GM19397 (cell line): ENCODE results near the gene SPRN.
A peak's percentile ranks its signal among the peaks of the same experiment; 100 is the strongest.

Source experiments
- ATAC-seq: cut with Tn5 transposase; IDR thresholded peaks from one replicate; pipeline ENCODE4 v1.9.1; 2021; ENCODE audit warnings: mild to moderate bottlenecking, moderate library complexity; ENCODE audit not compliant: unreplicated experiment

The SPRN gene

DNA sequence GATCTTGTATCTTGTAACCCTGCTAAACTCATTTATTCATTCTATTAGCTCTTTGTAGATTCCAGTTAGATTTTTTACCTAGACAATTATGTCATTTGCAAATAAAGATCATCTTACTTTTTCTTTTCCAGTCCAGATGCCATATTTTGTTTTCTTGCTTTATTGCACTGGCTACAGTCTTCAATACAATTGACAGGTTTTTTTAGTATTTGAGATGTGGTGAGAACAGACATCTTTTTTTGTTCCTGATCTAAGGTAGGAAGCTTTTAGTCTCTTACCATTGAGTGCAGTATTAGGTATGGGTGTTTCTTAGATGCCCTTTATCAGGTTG is 12.1 kb downstream of the SPRN start:
- no peak for ATAC-seq

DNA sequence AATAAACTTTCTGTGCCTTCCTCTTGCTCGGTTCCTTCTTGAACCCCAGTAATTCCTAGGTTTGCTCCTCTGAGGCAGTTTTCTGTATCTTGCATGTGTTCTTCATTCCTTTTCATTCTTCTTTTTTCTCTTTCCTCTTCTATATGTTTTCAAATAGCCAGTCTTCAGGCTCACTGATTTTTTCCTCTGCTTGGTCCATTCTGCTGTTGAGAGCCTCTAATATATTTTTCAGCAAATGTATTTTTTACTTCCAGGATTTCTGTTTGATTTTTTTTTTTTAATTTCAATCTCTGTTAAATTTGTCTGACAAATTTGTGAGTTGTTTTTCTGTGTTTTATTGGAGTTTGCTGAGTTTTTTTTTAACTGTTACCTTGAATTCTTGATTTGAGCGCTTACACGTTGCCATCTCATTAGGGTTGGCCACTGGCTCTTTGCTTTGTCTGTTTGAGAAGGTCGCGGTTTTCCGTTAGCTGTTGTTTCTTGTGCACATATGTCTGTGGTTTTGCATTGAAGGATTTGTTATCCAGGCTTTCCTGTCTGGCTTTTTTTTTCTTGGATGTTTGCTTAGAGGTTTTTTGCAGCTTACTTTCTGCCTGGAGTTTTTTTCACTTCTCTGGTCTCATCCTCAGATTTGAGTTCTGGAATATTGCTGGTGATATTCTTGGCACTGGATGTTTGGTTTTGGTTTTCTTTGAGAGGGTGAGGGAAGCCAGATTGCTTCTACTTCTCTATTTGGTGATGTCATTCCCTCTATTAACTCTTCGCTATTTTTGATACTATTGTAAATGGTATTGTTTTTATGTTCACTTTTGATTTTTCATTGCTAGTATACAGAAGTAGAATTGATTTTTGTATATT is 12.7 kb downstream of the SPRN start:
- no peak for ATAC-seq

DNA sequence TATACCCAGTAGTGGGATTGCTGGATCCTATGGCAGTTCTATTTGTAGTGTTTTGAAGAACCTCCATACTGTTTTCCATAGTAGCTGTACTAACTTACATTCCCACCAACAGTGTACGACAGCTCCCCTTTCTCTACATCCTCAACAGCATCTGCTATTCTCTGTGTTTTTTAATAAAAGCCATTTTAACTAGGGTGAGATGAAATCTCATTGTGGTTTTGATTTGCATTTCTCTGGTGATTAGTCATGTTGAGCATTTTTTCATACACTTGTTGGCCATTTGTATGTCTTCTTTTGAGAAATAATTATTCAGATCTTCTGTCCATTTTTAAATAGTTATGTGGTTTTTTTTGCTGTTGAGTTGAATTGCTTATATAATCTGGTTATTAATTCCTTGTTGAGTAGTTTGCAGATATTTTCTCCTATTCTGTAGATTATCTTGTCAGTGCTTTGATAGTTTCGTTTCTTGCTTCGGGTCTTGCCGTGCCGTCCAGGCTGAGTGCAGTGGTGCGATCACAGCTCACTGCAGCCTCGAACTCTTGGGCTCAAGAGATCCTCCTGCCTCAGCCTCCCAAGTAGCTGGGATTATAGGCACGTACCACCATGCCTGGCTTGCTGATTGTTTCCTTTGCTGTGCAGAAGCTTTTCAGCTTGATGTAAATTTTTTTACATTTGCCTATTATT is 18.4 kb downstream of the SPRN start:
- ATAC-seq = no peak

DNA sequence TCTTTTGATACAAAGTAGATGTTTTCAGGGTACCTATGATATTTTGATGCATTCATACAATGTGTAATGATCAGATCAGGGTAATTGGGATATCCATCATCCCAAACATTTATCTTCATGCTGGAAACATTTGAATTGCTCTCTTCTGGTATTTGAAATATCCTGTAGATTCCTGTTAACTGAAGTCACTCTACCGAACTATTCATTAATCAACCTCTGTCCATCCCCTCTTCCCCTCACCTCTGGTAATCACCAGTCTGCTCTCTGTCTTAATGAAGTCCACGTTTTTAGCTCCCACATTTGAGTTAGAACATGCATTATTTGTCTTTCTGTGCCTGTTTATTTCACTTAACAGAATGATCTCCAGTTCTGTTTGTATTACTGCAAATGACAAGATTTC is 19.2 kb downstream of the SPRN start:
- no peak for ATAC-seq

DNA sequence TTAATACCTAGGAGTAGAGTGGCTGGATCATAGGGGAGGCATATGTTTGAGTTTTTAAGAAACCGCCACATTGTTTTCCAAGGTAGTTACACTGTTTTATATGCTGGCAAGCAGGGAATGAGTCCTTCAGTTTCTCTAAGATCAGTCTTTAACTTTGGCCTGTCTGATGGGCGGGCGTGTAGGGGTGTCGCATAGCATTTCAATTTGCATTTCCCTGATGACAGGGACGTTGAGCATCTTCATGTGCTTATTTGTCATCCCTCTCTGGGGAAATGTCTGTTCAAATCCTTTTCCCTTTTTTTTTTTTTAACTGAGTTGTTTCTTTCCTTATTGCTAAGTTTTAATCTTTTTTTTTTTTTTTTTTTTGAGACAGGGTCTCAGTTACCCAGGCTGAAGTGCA is 20.6 kb downstream of the SPRN start:
- ATAC-seq = no peak

DNA sequence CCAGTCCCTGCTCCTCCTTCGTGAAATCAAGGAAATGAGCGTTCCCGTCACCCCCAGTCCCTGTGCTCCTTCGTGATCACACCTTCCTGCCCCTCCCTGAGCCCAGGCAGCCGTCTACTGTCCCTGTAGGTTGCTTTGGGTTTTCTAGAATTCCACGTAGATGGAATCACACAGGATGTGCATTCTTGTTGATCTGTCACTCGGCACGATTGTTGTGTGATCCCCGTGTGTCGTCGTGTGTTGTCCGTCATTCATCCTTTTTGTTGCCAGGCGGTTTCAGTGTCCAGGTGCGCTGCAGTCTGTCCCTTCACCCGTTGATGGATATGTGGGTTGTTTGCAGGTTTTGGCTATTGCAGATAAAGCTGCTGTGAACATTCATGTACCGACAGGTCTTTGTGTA is 21.1 kb downstream of the SPRN start:
- ATAC-seq = no peak

DNA sequence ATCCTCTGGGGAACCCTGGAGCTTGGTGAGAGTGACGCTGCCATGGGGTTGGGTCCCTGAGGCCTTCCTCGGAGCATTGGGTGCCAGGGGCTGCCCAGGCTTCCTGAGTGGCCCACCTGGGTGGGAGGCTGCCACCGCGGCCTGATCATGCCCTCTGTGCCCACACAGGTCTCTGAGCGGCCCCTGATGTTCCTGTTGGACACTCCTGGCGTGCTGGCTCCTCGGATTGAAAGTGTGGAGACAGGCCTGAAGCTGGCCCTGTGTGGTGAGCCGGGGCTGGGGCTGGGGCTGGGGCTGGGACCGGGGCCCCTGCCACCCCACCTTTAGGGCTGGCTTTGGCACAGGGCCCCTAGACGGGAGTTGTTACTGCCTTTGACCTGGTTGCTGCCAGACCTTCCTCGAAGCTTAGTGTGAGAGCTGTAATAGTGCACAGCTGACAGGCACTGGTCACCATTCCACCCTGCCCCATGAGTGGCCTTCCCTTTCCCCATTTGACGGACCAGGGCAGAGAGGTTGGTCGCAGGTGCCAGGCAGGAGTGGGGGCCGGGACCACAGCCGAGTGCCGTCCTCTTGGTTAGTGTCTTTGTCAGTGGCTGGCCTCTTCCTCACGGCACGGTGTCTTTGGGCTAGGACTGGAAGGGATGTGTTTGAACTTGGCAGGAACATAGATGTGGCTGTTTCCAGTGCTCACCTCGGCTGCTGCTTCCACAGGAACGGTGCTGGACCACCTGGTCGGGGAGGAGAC is 22.3 kb downstream of the SPRN start:
- no peak for ATAC-seq

DNA sequence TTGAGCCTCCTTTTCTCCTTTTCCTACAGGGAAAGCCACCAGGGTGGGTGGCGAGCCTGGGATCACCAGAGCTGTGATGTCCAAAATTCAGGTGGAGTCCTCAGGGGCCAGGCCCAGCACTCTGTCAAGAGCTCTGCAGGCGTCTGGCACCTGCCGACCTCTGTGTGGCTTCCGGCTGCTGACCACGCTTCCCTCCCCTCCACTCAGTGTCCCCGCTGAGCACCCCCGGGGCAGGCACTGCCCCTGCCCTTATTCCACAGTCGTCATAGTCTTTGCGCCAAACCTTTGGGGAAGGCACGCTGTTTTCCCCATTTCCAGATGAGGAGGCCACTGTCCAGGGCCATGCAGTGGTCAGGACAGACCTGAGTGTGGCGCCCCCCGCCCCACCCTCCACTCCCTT is 22.9 kb downstream of the SPRN start:
- ATAC-seq = no peak

DNA sequence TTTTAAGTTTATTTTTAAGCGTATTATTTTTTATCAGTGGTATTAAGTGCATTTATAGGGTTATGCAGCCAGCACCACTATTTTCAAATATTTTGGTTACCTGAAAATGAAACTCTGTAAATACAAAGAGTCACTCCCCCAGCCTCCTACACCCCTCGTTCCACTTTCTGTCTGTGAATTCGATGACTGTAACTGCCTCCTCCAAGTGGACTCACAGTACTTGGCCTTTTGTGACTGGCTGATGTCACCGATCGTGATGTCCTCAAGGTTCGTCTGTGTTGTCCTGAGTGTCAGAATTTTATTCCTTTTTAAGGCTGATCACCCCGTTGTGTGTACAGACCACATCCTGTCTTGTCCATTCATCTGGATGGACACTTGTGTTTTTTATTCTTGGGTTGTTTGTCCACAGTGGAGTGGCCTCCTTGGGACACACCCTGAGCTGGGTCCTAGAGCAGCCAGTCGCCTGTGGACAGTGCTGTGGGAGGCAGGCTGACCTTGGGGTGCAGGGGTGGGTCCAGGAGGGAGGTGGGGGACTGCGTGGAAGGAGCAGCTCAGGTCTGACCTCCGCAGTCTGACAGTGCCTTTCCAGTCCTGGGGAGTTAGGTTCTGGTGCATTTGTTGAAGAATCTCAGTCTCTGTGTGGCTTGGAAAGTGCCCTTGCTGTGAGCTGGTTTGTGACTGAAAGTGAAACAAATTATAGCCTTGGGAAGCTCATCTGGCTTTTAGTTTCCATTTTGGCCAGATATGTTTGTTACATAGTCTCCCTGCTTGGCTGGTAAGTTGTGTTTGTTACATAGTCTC is 23.6 kb downstream of the SPRN start:
- no peak for ATAC-seq

DNA sequence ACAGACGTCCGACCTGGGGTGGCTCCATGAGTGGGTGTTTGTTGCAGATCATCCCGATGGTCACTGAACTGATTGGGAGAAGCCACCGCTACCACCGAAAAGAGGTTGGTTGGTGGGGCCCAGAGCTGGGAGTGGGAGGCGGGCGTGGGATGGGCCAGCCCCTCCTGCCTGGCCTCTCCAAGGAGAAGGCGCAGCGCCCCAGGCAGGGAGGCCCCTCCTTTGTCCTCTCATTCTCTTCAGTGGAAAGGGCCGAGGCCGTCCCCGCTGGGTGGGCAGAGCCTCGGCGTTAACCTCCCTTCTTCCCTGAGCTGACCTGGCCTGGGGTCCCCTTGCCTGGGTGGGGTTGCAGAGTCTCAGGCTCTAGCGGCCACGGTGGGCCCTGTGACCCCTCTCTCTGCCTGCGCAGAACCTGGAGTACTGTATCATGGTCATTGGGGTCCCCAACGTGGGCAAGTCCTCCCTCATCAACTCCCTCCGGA is 25.3 kb downstream of the SPRN start:
- no peak for ATAC-seq

DNA sequence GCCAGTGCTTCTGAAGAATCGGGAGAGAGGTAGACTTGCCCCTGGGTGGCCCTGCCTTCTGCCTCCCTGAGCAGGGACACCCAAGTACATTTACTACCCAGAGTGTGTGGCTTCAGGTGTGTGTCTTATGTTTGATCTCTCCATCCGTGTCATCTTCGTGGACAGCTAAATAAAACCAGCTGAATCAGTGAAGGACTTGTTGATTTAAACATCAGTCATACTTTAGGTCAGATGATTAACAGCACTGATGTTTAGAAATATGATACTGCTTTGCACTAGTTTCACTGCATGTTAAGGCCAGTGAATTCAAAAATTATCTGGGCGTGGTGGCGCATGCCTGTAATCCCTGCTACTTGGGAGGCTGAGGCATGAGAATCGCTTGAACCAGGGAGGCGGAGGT is 26.5 kb downstream of the SPRN start:
- ATAC-seq = no peak

DNA sequence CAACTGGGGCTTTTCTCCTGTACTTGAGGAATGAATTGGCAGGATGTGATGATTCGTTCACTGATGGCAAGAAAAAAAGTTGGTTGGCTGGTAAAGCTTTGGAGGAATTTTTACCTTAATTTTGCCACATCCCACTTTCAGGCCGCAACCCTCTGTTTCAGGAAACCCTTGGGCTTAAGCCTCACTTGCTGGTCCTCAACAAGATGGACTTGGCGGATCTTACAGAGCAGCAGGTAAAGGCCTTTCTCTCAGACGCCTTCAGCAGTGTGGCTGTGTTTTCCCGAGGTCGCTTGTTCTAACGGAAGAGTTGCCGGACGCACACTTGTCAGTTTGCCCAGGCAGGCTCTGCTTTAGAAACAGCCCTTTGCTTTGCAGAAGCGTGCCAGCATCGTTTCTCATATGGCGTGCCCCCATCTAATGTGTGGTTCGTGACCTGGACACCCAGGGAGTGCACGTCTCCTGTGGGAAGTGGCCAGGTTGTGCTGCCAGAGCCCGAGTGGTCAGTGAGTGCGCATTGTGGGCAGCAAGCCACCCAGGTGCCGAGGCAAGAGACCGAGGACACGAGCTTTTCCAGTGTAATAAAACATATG is 28.3 kb downstream of the SPRN start:
- no peak for ATAC-seq

DNA sequence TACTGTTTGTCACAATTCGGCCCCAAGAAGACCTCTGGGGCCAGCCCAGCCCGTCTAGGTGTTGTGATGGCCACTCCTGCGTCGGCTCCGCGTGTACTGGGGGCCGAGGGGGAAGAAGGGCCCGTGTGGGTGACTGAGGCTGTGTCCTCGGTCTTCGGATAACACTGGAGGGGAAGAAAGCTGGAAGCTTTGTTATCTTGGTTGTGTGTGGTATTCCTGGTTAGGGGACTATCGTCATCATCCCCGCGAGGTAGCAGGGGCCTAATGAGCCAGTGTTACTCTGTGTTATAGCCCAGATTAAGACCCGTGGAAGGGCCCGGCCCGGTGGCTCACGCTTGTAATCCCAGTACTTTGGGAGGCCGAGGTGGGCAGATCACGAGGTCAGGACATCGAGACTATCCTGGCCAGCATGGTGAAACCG is 29.6 kb downstream of the SPRN start:
- no peak for ATAC-seq

DNA sequence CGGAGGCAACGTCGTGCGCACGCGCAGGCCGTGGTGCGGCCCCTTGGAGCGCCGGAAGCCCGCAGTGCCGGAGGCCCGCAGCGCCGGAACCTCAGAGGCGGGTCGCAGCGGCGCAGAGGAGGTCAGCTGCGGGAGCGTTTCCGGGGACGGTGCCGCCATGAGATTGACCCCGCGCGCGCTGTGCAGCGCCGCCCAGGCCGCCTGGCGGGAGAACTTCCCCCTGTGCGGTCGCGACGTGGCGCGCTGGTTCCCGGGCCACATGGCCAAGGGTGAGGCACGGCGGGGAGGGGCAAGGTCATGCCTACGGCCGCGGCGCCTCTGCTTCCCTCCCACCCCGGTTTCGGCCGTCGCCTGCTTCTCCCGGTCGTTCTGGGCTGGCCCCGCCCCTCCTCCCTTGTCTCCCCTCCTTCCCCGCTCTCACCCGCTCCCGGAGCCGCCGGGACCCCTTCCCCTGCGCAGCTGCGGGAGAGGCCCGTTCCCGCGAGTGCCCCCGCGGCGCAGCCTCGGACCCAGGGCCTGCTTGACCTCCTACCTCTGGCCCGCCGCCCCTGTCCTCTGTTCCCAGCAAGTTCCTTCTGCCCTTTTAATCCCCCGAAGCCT is 30.3 kb downstream of the SPRN start, which contains the start of gene MTG1:
MTG1 (plus strand) TSS at position 94 of the 600 bp plus-strand sequence; CDS start at position 158, 64 bp downstream.
- ATAC-seq = peak; percentile 68

DNA sequence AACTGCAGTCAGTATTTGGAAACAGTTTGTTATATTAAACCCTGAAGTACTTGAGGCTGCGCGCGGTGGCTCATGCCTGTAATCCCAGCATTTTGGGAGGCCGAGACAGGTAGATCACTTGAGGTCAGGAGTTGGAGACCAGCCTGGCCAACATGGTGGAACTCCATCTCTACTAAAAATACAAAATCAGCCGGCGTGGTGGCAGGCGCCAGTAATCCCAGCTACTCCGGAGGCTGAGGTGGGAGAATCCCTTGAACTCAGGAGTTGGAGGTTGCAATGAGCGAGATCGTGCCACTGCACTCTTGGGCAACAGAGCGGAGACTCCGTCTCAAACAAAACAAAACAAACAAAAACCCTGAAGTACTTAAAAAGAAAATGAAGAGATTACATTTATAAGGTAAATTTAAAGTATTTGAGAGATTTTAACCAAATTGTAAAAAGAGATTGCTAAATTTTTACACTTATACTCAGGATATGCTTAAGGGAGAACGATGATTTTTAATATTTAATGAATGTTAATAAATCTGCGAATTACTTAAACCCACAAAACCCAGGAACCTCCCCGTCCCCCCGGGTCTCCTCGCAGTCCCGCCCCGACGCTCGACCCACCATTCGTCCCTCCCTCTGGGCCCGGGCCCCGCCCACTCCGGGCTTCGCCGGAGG is 30.9 kb downstream of the SPRN start:
- ATAC-seq = no peak

DNA sequence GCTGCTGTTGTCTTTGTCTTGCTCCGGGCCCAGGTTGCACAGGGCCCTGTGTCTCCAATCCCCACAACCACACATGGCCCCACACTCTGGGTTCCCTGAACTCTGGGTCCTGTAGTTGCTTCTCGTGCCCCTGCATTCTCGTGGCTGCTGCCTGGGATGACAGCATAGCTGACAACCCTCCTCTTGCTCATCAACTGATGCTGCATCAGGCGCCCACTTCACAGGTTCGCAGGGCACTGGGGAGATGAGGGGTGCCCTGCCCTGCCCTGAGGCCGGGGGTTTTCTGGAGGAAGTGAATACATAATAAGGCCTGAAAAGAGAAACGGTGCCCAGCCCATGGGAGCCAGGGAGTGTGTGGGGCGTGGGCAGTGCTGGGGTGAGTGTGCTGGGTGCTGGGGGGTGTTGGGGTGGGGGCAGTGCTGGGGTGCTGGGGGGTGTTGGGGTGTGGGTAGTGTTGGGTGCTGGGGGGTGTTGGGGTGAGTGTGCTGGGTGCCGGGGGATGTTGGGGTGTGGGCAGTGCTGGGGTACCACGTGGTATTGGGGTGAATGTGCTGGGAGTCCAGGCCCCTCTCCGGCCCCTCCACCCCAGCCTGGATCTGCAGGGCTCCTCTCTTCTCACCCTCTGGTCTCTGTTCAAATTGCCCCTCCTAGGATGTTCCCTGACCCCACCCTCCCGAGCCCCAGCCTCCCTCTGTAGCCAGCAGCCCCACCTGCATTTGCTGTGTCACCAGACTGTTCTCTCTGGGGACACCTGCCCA is 32.5 kb downstream of the SPRN start:
- no peak for ATAC-seq

DNA sequence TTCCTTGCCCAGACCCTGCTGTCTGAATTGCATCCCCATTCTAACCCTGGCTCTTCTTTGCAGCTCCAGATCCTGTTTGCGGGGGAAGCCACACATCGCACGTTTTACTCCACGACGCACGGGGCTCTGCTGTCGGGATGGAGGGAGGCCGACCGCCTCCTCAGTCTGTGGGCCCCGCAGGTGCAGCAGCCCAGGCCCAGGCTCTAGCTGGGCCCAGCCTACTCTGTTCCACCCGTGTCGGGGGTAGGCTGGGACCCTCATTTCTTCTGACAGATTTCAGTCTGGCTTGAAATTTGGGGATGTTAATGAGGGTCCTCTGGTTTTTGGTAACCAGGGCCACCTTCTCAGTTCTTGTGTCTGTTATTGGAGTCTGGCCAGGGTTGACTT is 33.2 kb downstream of the SPRN start:
- no peak for ATAC-seq

DNA sequence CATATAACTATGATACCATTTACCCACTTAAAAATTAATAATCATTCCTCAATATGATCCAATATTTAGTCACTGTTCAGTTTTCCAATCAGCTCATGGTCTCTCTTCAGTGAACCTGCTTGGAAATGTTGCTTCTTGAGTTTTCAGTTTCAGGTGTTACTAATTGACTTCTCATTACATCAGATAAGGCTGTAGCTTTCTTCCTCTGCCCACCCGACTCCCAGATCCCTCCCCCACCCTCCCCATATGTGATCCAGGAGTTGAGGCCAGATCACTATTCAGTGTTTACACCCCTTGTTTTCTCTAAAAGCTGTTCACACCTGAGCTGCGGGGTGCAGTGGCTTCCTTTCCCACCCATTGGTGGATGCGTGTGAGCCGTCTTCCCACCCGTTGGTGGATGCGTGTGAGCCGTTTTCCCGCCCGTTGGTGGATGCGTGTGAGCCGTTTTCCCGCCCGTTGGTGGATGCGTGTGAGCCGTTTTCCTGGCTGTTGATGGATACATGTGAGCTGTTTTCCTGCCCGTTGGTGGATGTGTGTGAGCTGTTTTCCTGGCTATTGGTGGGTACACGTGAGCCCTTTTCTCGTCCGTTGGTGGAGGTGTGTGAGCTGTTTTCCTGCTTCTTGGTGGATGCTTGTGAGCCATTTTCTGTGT is 33.7 kb downstream of the SPRN start:
- ATAC-seq = no peak
